Measurements from ENCODE around the gene ECT2.
"Not testable (repeated sequence)": the region's sequence is repeated elsewhere in the genome, so short reads cannot be mapped to it uniquely, and the experiment has no call there.

The ECT2 gene

DNA sequence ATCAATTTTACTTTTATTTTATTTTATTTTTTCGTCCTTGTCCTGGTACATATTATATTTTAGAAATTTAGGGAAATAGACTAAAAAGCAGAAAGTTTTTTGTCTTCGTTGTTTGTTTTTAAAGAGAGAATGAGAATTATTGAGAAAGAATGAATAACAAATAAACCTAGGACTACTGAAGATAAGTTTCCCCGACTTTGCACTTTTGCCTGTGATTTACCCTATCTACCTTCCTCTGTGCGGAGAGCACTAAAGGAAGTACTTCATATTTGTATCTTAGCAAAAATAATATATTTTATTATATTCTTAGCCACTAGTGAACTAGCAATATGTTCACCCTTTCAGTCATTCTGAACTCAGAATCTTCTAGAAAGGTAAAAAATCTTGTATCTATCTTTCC lies 60.6 kb downstream of the ECT2 start:
- no peak for DNase-seq

GRCh38 chr3:172813462-172813861 lies 62.9 kb downstream of the ECT2 start:
- no peak for DNase-seq

GRCh38 chr3:172814738-172815137 lies 64.2 kb downstream of the ECT2 start:
- DNase-seq = no peak

DNA sequence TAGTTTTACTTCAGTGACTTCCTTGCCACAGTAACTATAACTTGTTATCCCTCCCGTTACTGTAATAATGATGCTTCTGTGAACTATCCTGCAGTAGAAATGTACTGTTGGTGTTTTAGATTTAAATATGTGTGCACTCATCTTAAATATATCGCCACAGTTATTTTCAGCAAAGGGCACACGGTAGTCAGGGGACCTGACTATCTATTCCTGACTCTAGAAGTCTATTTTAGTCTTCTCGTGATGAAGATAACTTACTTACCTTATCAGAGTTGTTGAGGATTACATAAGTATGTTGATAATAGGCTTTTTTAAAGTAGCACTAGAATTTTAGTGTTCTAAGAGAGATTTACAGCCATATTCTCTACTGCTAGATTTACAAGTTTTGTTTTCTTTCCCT lies 65.3 kb downstream of the ECT2 start:
- DNase-seq = no peak

DNA sequence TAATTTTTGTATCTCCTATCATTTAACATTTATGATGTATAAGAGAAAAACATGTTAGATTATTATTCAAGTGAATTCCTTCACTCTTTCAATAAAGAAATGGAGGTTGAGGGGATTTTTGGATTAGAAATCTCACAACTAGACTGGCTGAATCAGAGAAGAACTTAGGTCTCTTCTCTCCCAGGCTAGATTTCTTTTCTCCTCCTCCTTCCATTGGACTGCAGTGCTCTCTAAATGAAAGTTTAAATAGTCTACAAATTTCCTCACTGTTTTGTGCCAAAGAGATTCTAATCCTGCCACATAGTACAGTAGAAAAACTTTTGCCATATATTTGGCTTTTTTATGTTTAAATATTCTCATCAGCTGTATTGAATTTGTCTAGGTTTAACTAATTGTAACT lies 65.8 kb downstream of the ECT2 start:
- DNase-seq = no peak

DNA sequence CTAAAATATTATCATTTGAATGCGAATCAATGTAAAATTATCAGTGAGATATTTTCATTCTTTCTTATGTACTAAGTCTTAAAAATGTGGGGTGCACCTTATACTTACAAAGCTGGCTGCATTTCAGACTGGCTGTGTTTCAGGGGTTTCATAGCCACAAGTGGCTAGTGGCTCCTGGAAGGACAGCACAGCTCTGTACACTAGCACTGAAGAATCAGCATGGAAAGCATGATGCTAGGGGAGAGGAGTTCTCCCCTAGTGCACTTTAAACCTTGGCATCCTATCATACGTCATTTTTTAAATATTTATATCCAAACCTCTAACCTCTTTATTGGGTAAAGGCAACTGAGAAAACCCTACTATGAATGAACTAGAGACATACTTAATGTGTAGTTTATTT lies 66.4 kb downstream of the ECT2 start:
- DNase-seq = no peak

GRCh38 chr3:172820492-172820891 lies 70.0 kb downstream of the ECT2 start:
- DNase-seq = no peak

- DNase-seq = no peak
These were observed 73.7 kb downstream of the ECT2 start for GRCh38 chr3:172824229-172824628.

DNA sequence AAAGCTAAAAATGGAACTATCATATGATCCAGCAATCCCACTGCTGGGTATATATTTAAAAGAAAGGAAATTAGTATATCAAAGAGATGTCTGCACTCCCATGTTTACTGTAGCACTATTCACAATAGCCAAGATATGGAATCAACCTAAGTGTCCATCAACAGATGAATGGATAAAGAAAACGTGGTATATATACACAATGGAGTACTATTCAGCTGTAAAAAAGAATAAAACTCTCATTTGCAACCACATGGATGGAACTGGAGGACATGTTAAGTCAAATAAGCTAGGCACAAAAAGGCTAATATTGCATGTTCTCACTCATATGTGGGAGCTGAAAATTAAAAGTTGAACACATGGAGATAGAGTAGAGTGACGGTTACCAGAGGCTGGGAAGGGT lies 76.7 kb downstream of the ECT2 start:
- not testable (repeated sequence) for DNase-seq

- no peak for DNase-seq
These were observed 82.5 kb downstream of the ECT2 start for GRCh38 chr3:172832983-172833382.

DNA sequence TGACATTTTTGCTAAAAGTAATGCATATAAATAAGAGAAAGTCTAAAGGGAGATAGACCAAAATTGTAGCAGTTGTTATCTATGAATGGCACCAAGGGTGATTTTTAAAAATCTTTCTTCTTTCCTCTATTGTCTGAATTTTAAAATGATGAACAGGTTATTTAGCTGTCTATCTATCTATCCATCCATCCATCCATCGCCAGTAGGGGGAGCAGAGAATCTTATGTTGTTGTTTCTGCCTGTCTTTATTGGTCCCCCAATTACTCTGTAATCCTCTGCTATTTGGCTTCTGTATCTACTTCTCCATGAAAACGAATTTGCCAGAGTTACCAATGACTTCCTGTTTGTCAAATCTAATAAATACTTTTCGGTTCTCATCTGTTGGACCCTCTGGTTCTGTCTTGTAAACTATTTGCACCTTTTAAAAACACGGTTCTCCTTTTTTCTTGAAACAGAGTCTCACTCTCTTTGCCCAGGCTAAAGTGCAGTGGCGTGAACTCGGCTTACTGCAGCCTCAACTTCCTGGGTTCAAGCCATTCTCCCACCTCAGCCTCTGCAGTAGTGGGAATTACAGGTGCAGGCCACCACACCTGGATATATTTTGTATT lies 86.0 kb downstream of the ECT2 start:
- peak in 13 of 51 donors; percentile 0 to 35 (median 1) for DNase-seq

DNA sequence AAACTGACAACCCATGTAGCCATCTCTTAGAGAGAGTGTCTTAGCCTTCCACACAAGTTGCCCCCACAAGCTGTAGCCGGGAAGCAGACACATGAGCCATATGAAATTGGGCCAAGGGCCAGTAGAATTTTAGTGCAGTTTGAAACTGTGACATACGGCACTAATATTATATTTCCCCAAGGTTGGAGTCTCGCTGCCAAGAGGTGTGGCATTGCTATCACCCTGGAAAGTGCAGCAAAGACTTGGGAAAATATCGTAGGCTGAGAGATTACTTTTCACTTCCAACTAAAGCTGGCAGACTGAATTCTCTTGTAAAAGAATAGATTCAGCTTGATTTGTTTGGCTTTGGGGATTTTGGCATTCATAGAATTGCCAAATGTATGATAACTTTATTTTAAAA lies 89.2 kb downstream of the ECT2 start:
- no peak for DNase-seq

- no peak for DNase-seq
These were observed 89.9 kb downstream of the ECT2 start for GRCh38 chr3:172840463-172840862.

- DNase-seq = no peak
These were observed 90.4 kb downstream of the ECT2 start for GRCh38 chr3:172840913-172841312.

GRCh38 chr3:172844428-172844827 lies 93.9 kb downstream of the ECT2 start:
- DNase-seq = no peak

DNA sequence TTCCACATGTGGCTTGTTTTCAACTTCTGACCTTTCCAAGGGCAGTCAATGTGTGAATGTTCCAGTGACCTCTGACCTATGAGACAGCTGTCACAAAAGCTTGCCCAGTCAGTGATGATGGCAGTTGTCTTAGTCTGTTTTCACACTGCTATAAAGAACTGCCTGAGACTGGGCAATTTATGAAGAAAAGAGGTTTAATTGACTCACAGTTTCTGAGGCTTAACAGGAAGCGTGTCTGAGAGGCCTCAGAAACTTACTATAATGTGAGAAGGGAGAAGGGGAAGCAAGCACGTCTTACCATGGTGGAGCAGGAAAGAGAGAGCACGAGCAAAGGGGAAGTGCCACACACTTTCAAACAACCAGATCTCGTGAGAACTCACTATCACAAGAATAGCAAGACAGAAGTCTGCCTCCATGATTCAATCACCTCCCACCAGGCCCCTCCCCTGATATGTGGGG lies 95.6 kb downstream of the ECT2 start:
- no peak for DNase-seq

- peak in 1 of 51 donors; percentile 10 for DNase-seq
These were observed 96.2 kb downstream of the ECT2 start for GRCh38 chr3:172846706-172847105.

DNA sequence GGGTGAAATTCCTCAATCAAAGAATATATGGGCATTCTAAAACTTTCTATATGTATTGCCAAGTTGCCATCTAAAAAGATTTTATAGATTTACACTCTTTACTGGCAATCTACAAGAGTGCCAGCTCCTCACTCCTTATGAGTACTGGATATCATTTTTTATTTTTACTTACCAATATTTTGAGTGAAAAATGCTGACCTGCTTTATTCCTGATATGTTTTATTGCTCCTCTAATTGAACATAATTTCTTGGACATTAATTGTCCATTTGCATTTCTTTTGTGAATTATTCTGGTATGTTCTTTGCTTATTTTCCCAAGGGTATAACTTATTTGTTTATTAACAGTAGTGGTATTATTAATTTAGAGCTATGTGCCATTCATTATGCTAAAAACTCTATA lies 96.8 kb downstream of the ECT2 start:
- no peak for DNase-seq

DNA sequence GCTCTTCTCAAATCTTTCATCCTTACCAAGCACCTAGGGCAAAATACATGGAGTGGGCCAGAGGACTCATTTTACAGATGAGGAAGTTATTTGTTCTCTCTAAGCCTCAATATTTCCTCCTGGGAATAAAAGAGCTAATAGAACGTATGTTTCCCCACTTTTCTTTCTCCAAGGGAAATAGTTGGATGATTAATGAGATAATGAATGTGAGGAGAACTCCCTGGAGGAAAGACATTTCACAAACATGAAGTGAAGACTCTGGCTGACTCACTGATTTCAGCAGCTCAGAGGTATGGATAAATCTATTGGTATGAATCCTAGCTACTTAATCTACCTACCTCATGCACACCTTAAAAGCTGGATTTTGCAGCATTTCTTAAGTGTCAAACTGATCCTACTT lies 98.4 kb downstream of the ECT2 start:
- DNase-seq = no peak

DNA sequence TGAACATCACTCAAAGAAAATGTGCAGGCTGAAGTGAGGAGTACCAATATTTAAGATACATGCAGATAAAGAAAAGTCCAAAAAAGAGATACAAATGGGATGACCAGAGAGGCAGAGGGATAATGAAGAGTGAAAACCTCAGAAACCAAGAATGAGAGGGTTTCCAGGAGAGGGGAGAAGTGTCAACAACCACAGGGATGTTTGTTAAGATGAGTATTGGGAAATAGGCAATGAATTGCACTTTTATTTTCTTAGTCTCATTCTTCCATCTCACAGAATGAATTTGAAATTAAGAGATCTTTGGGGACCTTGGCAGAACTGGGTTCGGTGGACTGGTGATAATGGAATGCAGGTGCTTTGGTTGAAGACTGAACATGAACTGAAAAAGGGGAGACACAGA lies 102.5 kb downstream of the ECT2 start:
- no peak for DNase-seq

DNA sequence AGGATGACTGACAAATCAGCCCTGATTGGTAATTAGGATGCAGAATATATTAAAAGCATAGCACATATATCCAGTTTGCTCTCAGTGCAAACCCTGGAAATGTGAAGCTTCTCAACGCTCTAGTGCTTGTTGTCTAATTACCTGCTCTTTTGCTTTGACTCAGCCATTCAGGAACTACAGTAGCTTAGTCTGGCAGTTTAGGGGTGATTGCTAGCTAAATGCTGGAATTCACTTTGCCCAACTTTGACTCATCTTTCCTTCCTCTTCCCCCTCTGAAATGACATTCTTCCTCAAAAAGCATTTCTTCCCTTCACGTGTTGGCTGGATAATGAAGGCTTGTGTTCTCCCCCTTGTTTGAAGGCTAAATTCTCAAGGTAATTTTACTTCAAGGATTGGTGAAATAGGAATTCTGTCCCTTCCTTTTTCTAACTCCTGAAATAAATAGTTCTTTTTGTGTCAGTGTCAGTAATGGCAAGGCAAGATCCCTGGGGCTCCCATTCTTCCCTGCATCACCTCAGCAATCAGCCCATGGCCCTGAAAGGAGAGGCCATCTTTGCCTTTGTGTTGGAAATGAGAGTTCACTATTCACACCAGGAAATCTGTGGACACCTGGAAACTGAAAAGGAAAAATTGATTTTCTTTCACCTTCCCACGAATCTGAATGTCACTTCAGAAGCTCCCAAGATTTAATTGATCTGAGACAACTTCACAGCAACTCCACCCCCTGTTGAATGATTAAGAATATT lies 103.6 kb downstream of the ECT2 start:
- DNase-seq = no peak

DNA sequence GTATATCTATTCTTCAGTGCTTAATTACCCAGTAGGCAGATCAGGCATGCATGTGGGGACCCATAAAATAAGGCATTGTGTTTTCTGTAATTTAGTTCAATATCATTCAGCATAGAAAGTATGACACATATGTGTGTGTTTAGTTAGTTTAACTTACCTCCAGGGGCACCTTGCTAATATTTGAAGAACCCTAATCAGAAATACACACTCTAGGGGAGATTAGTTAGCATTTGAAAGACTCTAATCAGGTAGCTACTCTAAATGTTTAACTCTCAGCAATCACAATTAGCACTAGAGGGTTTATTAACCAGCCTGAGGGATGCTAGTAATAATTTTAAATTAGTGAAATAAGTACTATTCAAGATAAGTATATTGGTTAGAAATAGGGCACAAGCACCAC lies 104.5 kb downstream of the ECT2 start:
- no peak for DNase-seq
